ENCODE results near the gene TACR2. TPM values are rescaled to one million over a fixed set of nuclear protein-coding genes. Genes with fewer than 3 reads are reported as not detected.
A peak's percentile ranks its signal among the peaks of the same experiment; 100 is the strongest.

Gene TACR2
- total and polyA plus RNA-seq, 2 donors: 4.5 to 121 TPM

GRCh38 chr10:69394020-69394419, 22.7 kb downstream of the TACR2 start:
- H3K4me3 ChIP-seq (ENCODE audit: low read depth, low read length): no peak overlapping the region
- no peak for DNase-seq (ENCODE audit: extremely low spot score)
- H3K27ac ChIP-seq (ENCODE audit: low read depth): no peak overlapping the region
- H3K36me3 ChIP-seq (ENCODE audit: insufficient read depth): no peaks in the 10 kb centered on the region
- no peaks in the 10 kb centered on the region for H3K4me1 ChIP-seq (ENCODE audit: insufficient read depth)
- WGBS: 78% methylated on average over 1 of the region's 1 CpG

GRCh38 chr10:69392481-69393000, 24.2 kb downstream of the TACR2 start:
- DNase-seq (ENCODE audit: extremely low spot score): no peak
- Histone ChIP-seq H3K4me3 (ENCODE audit: low read depth, low read length) (no peak overlapping the region), H3K36me3 (ENCODE audit: insufficient read depth) (no peaks in the 10 kb centered on the region), H3K27ac (ENCODE audit: low read depth) (no peak overlapping the region), H3K4me1 (ENCODE audit: insufficient read depth) (no peaks in the 10 kb centered on the region)
- WGBS: 11% methylated on average over 7 of the region's 7 CpGs

GRCh38 chr10:69391158-69391557, 25.6 kb downstream of the TACR2 start:
- Histone ChIP-seq H3K4me1 (ENCODE audit: insufficient read depth) (no peaks in the 10 kb centered on the region), H3K36me3 (ENCODE audit: insufficient read depth) (no peaks in the 10 kb centered on the region), H3K27ac (ENCODE audit: low read depth) (no peak overlapping the region)

GRCh38 chr10:69389827-69390490, 26.8 kb downstream of the TACR2 start:
- Histone ChIP-seq H3K4me3 (ENCODE audit: low read depth, low read length) (no peak overlapping the region), H3K4me1 (ENCODE audit: insufficient read depth) (no peaks in the 10 kb centered on the region), H3K36me3 (ENCODE audit: insufficient read depth) (no peaks in the 10 kb centered on the region), H3K27ac (ENCODE audit: low read depth) (no peak overlapping the region)
- no peak for DNase-seq (ENCODE audit: extremely low spot score)
- WGBS: 66% methylated on average over 8 of the region's 8 CpGs

More at GRCh38 chr10:69391158-69391557, 25.6 kb downstream of the TACR2 start:
- WGBS: 66% methylated on average over 6 of the region's 6 CpGs
- DNase-seq (ENCODE audit: extremely low spot score): no peak
- no peak overlapping the region for H3K4me3 ChIP-seq (ENCODE audit: low read depth, low read length)

GRCh38 chr10:69388488-69388887, 28.2 kb downstream of the TACR2 start:
- no peaks in the 10 kb centered on the region for H3K36me3 ChIP-seq (ENCODE audit: insufficient read depth)

GRCh38 chr10:69387500-69387899, 29.2 kb downstream of the TACR2 start:
- WGBS: 91% methylated on average over 3 of the region's 3 CpGs
- H3K27ac ChIP-seq (ENCODE audit: low read depth): no peak overlapping the region
- DNase-seq (ENCODE audit: extremely low spot score): no peak
- H3K4me1 ChIP-seq (ENCODE audit: insufficient read depth): no peaks in the 10 kb centered on the region
- H3K36me3 ChIP-seq (ENCODE audit: insufficient read depth): no peaks in the 10 kb centered on the region
- H3K4me3 ChIP-seq (ENCODE audit: low read depth, low read length): no peak overlapping the region

More at GRCh38 chr10:69388488-69388887, 28.2 kb downstream of the TACR2 start:
- DNase-seq (ENCODE audit: extremely low spot score): no peak
- Histone ChIP-seq H3K4me1 (ENCODE audit: insufficient read depth) (no peaks in the 10 kb centered on the region), H3K4me3 (ENCODE audit: low read depth, low read length) (no peak overlapping the region), H3K27ac (ENCODE audit: low read depth) (no peak overlapping the region)
- 99% methylated on average over 2 of the region's 2 CpGs for WGBS

GRCh38 chr10:69385454-69386350, 31.0 kb downstream of the TACR2 start:
- peak overlapping the region; percentile 57 for H3K27ac ChIP-seq (ENCODE audit: low read depth)

GRCh38 chr10:69384320-69384719, 32.4 kb downstream of the TACR2 start:
- peak overlapping the region; percentile 30 for H3K27ac ChIP-seq (ENCODE audit: low read depth)
- 87% methylated on average over 10 of the region's 10 CpGs for WGBS
- H3K4me3 ChIP-seq (ENCODE audit: low read depth, low read length): no peak overlapping the region
- no peaks in the 10 kb centered on the region for H3K4me1 ChIP-seq (ENCODE audit: insufficient read depth)
- DNase-seq (ENCODE audit: extremely low spot score): no peak
- H3K36me3 ChIP-seq (ENCODE audit: insufficient read depth): no peaks in the 10 kb centered on the region

More at GRCh38 chr10:69385454-69386350, 31.0 kb downstream of the TACR2 start:
- no peaks in the 10 kb centered on the region for H3K36me3 ChIP-seq (ENCODE audit: insufficient read depth)
- 89% methylated on average over 11 of the region's 11 CpGs for WGBS
- no peaks in the 10 kb centered on the region for H3K4me1 ChIP-seq (ENCODE audit: insufficient read depth)
- H3K4me3 ChIP-seq (ENCODE audit: low read depth, low read length): no peak overlapping the region
- DNase-seq (ENCODE audit: extremely low spot score): peak; percentile 43

GRCh38 chr10:69383558-69383957, 33.2 kb downstream of the TACR2 start:
- no peak for DNase-seq (ENCODE audit: extremely low spot score)
- Histone ChIP-seq H3K4me3 (ENCODE audit: low read depth, low read length) (no peak overlapping the region), H3K27ac (ENCODE audit: low read depth) (no peak overlapping the region), H3K4me1 (ENCODE audit: insufficient read depth) (no peaks in the 10 kb centered on the region), H3K36me3 (ENCODE audit: insufficient read depth) (no peaks in the 10 kb centered on the region)
- WGBS: 40% methylated on average over 3 of the region's 3 CpGs

GRCh38 chr10:69382382-69383117, 34.2 kb downstream of the TACR2 start:
- DNase-seq (ENCODE audit: extremely low spot score): no peak
- H3K4me3 ChIP-seq (ENCODE audit: low read depth, low read length): no peak overlapping the region
- H3K36me3 ChIP-seq (ENCODE audit: insufficient read depth): peaks cover 2% of the 10 kb centered on the region
- no peak overlapping the region for H3K27ac ChIP-seq (ENCODE audit: low read depth)
- 87% methylated on average over 26 of the region's 26 CpGs for WGBS
- H3K4me1 ChIP-seq (ENCODE audit: insufficient read depth): no peaks in the 10 kb centered on the region

GRCh38 chr10:69379800-69380199, 36.9 kb downstream of the TACR2 start:
- Histone ChIP-seq H3K4me1 (ENCODE audit: insufficient read depth) (peaks cover 2% of the 10 kb centered on the region), H3K36me3 (ENCODE audit: insufficient read depth) (peaks cover 2% of the 10 kb centered on the region), H3K4me3 (ENCODE audit: low read depth, low read length) (no peak overlapping the region), H3K27ac (ENCODE audit: low read depth) (no peak overlapping the region)
- 96% methylated on average over 16 of the region's 16 CpGs for WGBS
- no peak for DNase-seq (ENCODE audit: extremely low spot score)

- Histone ChIP-seq H3K36me3 (ENCODE audit: insufficient read depth) (peaks cover 2% of the 10 kb centered on the region), H3K4me3 (ENCODE audit: low read depth, low read length) (no peak overlapping the region), H3K27ac (ENCODE audit: low read depth) (no peak overlapping the region), H3K4me1 (ENCODE audit: insufficient read depth) (peaks cover 2% of the 10 kb centered on the region)
- 15% methylated on average over 3 of the region's 3 CpGs for WGBS
- no peak for DNase-seq (ENCODE audit: extremely low spot score)
Observed at GRCh38 chr10:69377933-69378332, 38.8 kb downstream of the TACR2 start.

- Histone ChIP-seq H3K27ac (ENCODE audit: low read depth) (no peak overlapping the region), H3K4me1 (ENCODE audit: insufficient read depth) (peaks cover 2% of the 10 kb centered on the region), H3K4me3 (ENCODE audit: low read depth, low read length) (no peak overlapping the region), H3K36me3 (ENCODE audit: insufficient read depth) (peaks cover 2% of the 10 kb centered on the region)
- 67% methylated on average over 6 of the region's 6 CpGs for WGBS
- DNase-seq (ENCODE audit: extremely low spot score): no peak
Observed at GRCh38 chr10:69377191-69377590, 39.5 kb downstream of the TACR2 start.
